ENCODE results near the gene BLVRB.
"Not testable (repeated sequence)": the region's sequence is repeated elsewhere in the genome, so short reads cannot be mapped to it uniquely, and the experiment has no call there.

Gene BLVRB

GRCh38 chr19:40461669-40462221 is 3.8 kb downstream of the BLVRB start:
- DNase-seq (ENCODE audit: low spot score), result no peak
- in situ Hi-C loops (cut with MboI; ENCODE audit: low sequenced_read_pairs, unreplicated experiment), result no loop called here
- no peak for TF ChIP-seq CTCF (IDR thresholded peaks at IDR 0.05; ENCODE audit: borderline replicate concordance, control extremely low read depth, extremely low read depth, insufficient read depth, missing control alignments)

DNA sequence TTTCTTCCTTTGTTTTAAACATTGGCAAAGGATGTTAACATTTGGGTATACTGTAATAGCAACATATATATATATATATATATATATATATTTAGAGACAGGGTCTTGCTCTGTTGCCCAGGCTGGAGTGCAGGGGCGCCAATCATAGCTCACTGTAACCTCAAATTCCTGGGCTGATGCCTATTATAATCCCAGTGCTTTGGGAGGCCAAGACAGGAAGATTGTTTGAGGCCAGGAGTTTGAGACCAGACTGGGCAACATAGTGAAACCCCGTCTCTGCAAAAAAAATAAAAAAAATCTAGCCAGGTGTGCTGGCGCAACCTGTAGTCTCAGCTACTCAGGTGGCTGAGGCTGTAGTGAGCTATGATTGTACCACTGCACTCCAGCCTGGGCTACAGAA is 5.4 kb downstream of the BLVRB start:
- in situ Hi-C loops (cut with MboI; ENCODE audit: low sequenced_read_pairs, unreplicated experiment), result no loop called here
- TF ChIP-seq CTCF (IDR thresholded peaks at IDR 0.05; ENCODE audit: borderline replicate concordance, control extremely low read depth, extremely low read depth, insufficient read depth, missing control alignments), result no peak
- no peak for DNase-seq (ENCODE audit: low spot score)

DNA sequence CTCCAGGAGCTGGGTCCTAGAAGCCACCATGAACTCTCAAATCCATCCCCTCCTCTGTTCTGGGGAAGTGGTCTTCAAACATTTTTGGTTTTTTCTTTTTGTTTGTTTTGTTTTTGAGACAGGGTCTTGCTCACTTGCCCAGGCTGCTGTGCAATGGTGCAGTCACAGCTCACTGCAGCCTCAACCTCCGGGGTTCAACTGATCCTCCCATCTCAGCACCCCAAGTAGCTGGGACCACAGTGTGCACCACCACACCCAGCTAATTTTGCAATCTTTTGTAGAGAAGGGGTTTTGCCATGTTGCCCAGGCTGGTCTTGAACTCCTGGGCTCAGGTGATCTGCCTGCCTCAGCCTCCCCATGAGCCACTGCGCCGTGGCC is 7.0 kb downstream of the BLVRB start:
- in situ Hi-C loops (cut with MboI; ENCODE audit: low sequenced_read_pairs, unreplicated experiment), result no loop called here
- TF ChIP-seq CTCF (IDR thresholded peaks at IDR 0.05; ENCODE audit: borderline replicate concordance, control extremely low read depth, extremely low read depth, insufficient read depth, missing control alignments), result no peak
- no peak for DNase-seq (ENCODE audit: low spot score)

- no peak for TF ChIP-seq CTCF (IDR thresholded peaks at IDR 0.05; ENCODE audit: borderline replicate concordance, control extremely low read depth, extremely low read depth, insufficient read depth, missing control alignments)
- in situ Hi-C loops (cut with MboI; ENCODE audit: low sequenced_read_pairs, unreplicated experiment), result no loop called here
- DNase-seq (ENCODE audit: low spot score), result no peak
These were observed 7.5 kb downstream of the BLVRB start for GRCh38 chr19:40457953-40458596.

GRCh38 chr19:40457048-40457447 is 8.5 kb downstream of the BLVRB start:
- DNase-seq (ENCODE audit: low spot score), result no peak
- no peak for TF ChIP-seq CTCF (IDR thresholded peaks at IDR 0.05; ENCODE audit: borderline replicate concordance, control extremely low read depth, extremely low read depth, insufficient read depth, missing control alignments)
- in situ Hi-C loops (cut with MboI; ENCODE audit: low sequenced_read_pairs, unreplicated experiment), result no loop called here

DNA sequence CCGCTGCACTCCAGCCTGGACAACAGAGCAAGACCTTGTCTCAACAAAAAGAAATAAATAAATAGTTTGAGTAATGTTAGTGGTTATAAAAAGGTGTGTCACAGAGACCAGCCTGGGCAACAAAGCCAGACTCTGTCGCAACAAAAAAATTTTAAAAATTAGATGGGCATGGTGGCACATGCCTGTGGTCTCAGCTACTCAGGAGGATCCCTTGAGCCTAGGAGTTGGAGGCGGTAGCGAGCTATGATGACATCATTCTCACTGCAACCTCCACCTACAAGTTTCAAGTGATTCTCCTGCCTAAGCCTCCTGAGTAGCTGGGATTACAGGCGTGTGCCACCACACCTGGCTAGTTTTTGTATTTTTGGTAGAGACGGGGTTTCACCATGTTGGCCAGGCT is 11.6 kb downstream of the BLVRB start:
- in situ Hi-C loops (cut with MboI; ENCODE audit: low sequenced_read_pairs, unreplicated experiment), result not testable (repeated sequence)

GRCh38 chr19:40453151-40453735 is 12.3 kb downstream of the BLVRB start:
- DNase-seq (ENCODE audit: low spot score), result no peak
- TF ChIP-seq CTCF (IDR thresholded peaks at IDR 0.05; ENCODE audit: borderline replicate concordance, control extremely low read depth, extremely low read depth, insufficient read depth, missing control alignments), result no peak
- in situ Hi-C loops (cut with MboI; ENCODE audit: low sequenced_read_pairs, unreplicated experiment), result no loop called here

More for the DNA sequence above, 11.6 kb downstream of the BLVRB start:
- DNase-seq (ENCODE audit: low spot score), result not testable (repeated sequence)

All from GM13976 (cell line).